ENCODE data around the gene GLE1. TPM values are rescaled to one million over a fixed set of nuclear protein-coding genes. Genes with fewer than 3 reads are reported as not detected.

Gene GLE1
- total RNA-seq, 2 donors from 2014 or later, result 14.7 to 16.6 TPM

DNA sequence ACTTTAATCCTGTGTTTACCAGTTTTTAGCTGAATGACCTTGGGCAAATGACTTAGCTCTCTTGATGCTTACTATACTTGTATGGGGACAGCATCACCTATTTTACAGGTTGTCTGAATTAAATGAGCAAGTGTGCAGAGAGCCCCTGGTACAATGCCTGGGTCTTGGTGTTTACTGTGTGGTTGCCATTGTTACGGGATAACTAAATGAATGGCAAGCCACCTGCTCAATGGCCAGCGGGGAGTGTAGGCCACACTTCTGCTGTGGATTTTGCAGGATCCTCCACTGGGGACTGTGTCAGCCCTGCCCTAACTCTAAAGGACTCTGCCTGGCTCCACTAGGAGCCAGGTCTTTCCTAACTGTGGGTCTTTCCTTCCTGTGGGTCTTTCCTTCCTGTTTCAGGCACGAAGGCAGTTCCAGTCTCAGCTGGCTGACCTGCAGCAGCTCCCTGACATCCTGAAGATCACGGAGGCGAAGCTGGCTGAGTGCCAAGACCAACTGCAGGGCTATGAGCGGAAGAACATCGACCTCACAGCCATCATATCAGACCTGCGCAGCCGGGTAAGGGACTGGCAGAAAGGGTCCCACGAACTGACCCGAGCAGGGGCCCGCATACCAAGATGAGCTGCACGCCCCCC is 10.3 kb upstream of the GLE1 start:
- no peak overlapping the region for H3K9ac ChIP-seq (ENCODE audit: extremely low read depth, low read length, poor library complexity, severe bottlenecking)
- H3K4me3 ChIP-seq (ENCODE audit: low read length), result no peak overlapping the region
- Mint-ChIP-seq H3K27ac (no peak overlapping the region), H3K4me3 (no peak overlapping the region), H3K9me3 (no peaks in the 10 kb centered on the region), H3K4me1 (no peaks in the 10 kb centered on the region), H3K27me3 (ENCODE audit: insufficient read depth) (no peaks in the 10 kb centered on the region), H3K36me3 (ENCODE audit: low read depth) (peaks cover 67% of the 10 kb centered on the region)
- H3K4me1 ChIP-seq (ENCODE audit: control insufficient read depth, insufficient read depth, low read length), result no peaks in the 10 kb centered on the region
- H3K9me3 ChIP-seq (ENCODE audit: control insufficient read depth, low read length), result no peaks in the 10 kb centered on the region
- no peak overlapping the region for H3K27ac ChIP-seq (ENCODE audit: low read depth, low read length)
- DNase-seq, result no peak
- no peaks in the 10 kb centered on the region for H3K27me3 ChIP-seq (ENCODE audit: control insufficient read depth, insufficient read depth, low read length, poor library complexity, severe bottlenecking)
- H3K36me3 ChIP-seq (ENCODE audit: control insufficient read depth, insufficient read depth, low read length), result peaks cover 81% of the 10 kb centered on the region
- TF ChIP-seq, protein P1, sequence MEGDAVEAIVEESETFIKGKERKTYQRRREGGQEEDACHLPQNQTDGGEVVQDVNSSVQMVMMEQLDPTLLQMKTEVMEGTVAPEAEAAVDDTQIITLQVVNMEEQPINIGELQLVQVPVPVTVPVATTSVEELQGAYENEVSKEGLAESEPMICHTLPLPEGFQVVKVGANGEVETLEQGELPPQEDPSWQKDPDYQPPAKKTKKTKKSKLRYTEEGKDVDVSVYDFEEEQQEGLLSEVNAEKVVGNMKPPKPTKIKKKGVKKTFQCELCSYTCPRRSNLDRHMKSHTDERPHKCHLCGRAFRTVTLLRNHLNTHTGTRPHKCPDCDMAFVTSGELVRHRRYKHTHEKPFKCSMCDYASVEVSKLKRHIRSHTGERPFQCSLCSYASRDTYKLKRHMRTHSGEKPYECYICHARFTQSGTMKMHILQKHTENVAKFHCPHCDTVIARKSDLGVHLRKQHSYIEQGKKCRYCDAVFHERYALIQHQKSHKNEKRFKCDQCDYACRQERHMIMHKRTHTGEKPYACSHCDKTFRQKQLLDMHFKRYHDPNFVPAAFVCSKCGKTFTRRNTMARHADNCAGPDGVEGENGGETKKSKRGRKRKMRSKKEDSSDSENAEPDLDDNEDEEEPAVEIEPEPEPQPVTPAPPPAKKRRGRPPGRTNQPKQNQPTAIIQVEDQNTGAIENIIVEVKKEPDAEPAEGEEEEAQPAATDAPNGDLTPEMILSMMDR (conservative IDR thresholded peaks at IDR 0.05), result no peak
- WGBS, 2 experiments (ENCODE audit: insufficient coverage in 1 of 2, insufficient read length in 1 of 2), result 92 to 93% methylated on average over 10 to 13 of the region's 13 CpGs

DNA sequence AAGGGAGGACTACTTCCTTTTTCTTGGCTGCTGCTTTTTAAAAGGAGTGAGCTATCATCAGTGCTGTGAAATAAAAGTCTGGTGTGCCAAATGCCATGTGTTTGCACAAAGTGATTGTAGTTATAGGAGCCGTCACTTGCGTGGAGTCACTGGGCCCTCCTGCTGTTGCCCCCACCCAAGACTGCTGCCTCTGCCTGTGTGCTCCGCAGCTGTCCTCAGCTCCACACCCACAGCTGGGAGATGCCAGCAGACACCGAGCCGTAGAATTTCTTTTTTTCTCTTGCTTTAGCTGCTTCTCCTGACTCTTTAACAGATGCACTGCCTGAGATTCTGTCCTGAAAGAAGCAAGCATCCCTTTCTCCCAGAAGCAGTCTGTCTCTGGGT is 9.8 kb upstream of the GLE1 start:
- H3K4me1 ChIP-seq (ENCODE audit: control insufficient read depth, insufficient read depth, low read length), result no peaks in the 10 kb centered on the region
- no peak overlapping the region for H3K27ac Mint-ChIP-seq
- no peaks in the 10 kb centered on the region for H3K27me3 ChIP-seq (ENCODE audit: control insufficient read depth, insufficient read depth, low read length, poor library complexity, severe bottlenecking)
- no peak overlapping the region for H3K27ac ChIP-seq (ENCODE audit: low read depth, low read length)
- WGBS, 2 experiments (ENCODE audit: insufficient coverage in 1 of 2, insufficient read length in 1 of 2), result 95% methylated on average over 4 to 5 of the region's 5 CpGs
- peaks cover 81% of the 10 kb centered on the region for H3K36me3 ChIP-seq (ENCODE audit: control insufficient read depth, insufficient read depth, low read length)
- H3K4me3 Mint-ChIP-seq, result no peak overlapping the region
- TF ChIP-seq, protein P1 (conservative IDR thresholded peaks at IDR 0.05), result no peak
- H3K9me3 Mint-ChIP-seq, result no peaks in the 10 kb centered on the region
- H3K36me3 Mint-ChIP-seq (ENCODE audit: low read depth), result peaks cover 65% of the 10 kb centered on the region
- H3K4me1 Mint-ChIP-seq, result no peaks in the 10 kb centered on the region
- H3K4me3 ChIP-seq (ENCODE audit: low read length), result no peak overlapping the region
- no peaks in the 10 kb centered on the region for H3K27me3 Mint-ChIP-seq (ENCODE audit: insufficient read depth)
- H3K9me3 ChIP-seq (ENCODE audit: control insufficient read depth, low read length), result no peaks in the 10 kb centered on the region
- DNase-seq, result no peak
- H3K9ac ChIP-seq (ENCODE audit: extremely low read depth, low read length, poor library complexity, severe bottlenecking), result no peak overlapping the region

DNA sequence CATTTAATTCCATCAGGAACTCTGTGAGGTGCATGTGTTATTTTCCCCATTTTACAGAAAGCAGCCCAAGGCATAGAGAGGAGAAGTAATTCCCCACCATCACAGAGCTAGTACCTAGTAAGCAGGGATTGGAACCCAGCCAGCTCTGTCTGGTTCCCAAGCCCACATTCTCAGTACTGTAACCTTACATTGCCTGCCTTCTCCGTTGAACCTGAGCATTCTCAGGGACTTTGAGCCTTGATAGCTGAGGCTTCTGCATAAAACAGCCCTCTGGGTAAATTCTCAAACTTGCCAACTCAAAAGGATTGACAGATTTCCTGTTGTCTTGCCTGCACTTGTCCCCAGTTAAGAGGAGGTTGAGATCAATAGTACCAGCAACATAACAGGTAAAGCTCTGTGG is 9.2 kb upstream of the GLE1 start:
- WGBS, 2 experiments (ENCODE audit: insufficient coverage in 1 of 2, insufficient read length in 1 of 2), result 65 to 67% methylated on average over 1 of the region's 1 CpG
- H3K4me1 Mint-ChIP-seq, result no peaks in the 10 kb centered on the region
- H3K9me3 Mint-ChIP-seq, result no peaks in the 10 kb centered on the region
- Histone ChIP-seq H3K27me3 (ENCODE audit: control insufficient read depth, insufficient read depth, low read length, poor library complexity, severe bottlenecking) (no peaks in the 10 kb centered on the region), H3K4me3 (ENCODE audit: low read length) (no peak overlapping the region), H3K9me3 (ENCODE audit: control insufficient read depth, low read length) (no peaks in the 10 kb centered on the region), H3K27ac (ENCODE audit: low read depth, low read length) (no peak overlapping the region), H3K9ac (ENCODE audit: extremely low read depth, low read length, poor library complexity, severe bottlenecking) (no peak overlapping the region), H3K4me1 (ENCODE audit: control insufficient read depth, insufficient read depth, low read length) (no peaks in the 10 kb centered on the region), H3K36me3 (ENCODE audit: control insufficient read depth, insufficient read depth, low read length) (peaks cover 83% of the 10 kb centered on the region)
- no peaks in the 10 kb centered on the region for H3K27me3 Mint-ChIP-seq (ENCODE audit: insufficient read depth)
- TF ChIP-seq, protein P1 (conservative IDR thresholded peaks at IDR 0.05), result no peak
- no peak for DNase-seq
- peaks cover 65% of the 10 kb centered on the region for H3K36me3 Mint-ChIP-seq (ENCODE audit: low read depth)
- peak overlapping the region; percentile 64 for H3K27ac Mint-ChIP-seq
- H3K4me3 Mint-ChIP-seq, result no peak overlapping the region
